Common myeloid progenitor, CD34-positive (primary cell): Measurements from ENCODE around the gene MSRB1.
"Not testable (repeated sequence)": the region's sequence is repeated elsewhere in the genome, so short reads cannot be mapped to it uniquely, and the experiment has no call there.

Experiments used
- CTCF ChIA-PET: fragments of 350-600 bp; sonication (Branson Sonifier 250); formaldehyde crosslinking; loops from one replicate; lab custom pipeline; 2021; ENCODE audit warnings: antibody characterized with exemption; lab: Charles Lee
- POLR2A ChIA-PET: fragments of 350-600 bp; sonication (Branson Sonifier 250); formaldehyde crosslinking; loops from one replicate; lab custom pipeline; 2021; ENCODE audit warnings: antibody characterized with exemption; lab: Charles Lee
- DNase-seq, 3 donors: peaks; one replicate each; pipeline versions ENCODE4 v3.0.0 to v3.0.0-alpha.2; 2013
- H3K27ac ChIP-seq, 2 experiments: 1 replicate in 1 of 2; 2 replicates in 1 of 2; pipeline ENCODE4 v1.7.0; 2013; ENCODE audit warnings: inconsistent platforms in 2 of 2, low read length in 2 of 2, mild to moderate bottlenecking in 2 of 2, low read depth in 1 of 2, moderate library complexity in 1 of 2; ENCODE audit not compliant: severe bottlenecking in 2 of 2, insufficient read depth in 1 of 2, poor library complexity in 1 of 2
- H3K27me3 ChIP-seq, 5 experiments: replicated peaks in 2 of 5; 1 replicate in 3 of 5; 2 replicates in 2 of 5; pipeline versions ENCODE4 v1.6.1 to v1.7.0; 2013; ENCODE audit warnings: low read length in 4 of 5, mild to moderate bottlenecking in 2 of 5, moderate library complexity in 2 of 5, inconsistent platforms in 1 of 5; ENCODE audit not compliant: insufficient read depth in 5 of 5, control insufficient read depth in 4 of 5
- H3K36me3 ChIP-seq, 4 experiments: 1 replicate in 2 of 4; 2 replicates in 2 of 4; pipeline versions ENCODE4 v1.6.1 to v1.7.0; 2013; ENCODE audit warnings: low read length in 3 of 4, control low read depth in 1 of 4, mild to moderate bottlenecking in 1 of 4; ENCODE audit not compliant: control insufficient read depth in 4 of 4, insufficient read depth in 4 of 4
- H3K4me1 ChIP-seq, 4 experiments: 1 replicate in 3 of 4; 2 replicates in 1 of 4; pipeline versions ENCODE4 v1.6.1 to v1.7.1; 2013; ENCODE audit warnings: low read length in 3 of 4, mild to moderate bottlenecking in 3 of 4, control low read depth in 1 of 4, inconsistent platforms in 1 of 4, moderate library complexity in 1 of 4; ENCODE audit not compliant: control insufficient read depth in 4 of 4, insufficient read depth in 4 of 4; ENCODE audit errors: control extremely low read depth in 1 of 4
- H3K4me3 ChIP-seq, 7 experiments: 1 replicate in 4 of 7; 2 replicates in 3 of 7; pipeline versions ENCODE4 v1.5.1 to v1.7.0; 2013; ENCODE audit warnings: mild to moderate bottlenecking in 7 of 7, low read length in 6 of 7, moderate library complexity in 6 of 7, inconsistent platforms in 2 of 7, low read depth in 2 of 7, control low read depth in 1 of 7; ENCODE audit not compliant: insufficient read depth in 4 of 7, control insufficient read depth in 1 of 7; ENCODE audit errors: extremely low read depth in 1 of 7
- H3K9me3 ChIP-seq, 5 experiments: 1 replicate in 4 of 5; 2 replicates in 1 of 5; pipeline versions ENCODE4 v1.6.1 to v1.7.1; 2013; ENCODE audit warnings: low read length in 4 of 5, mild to moderate bottlenecking in 2 of 5, inconsistent platforms in 1 of 5, low read depth in 1 of 5, moderate library complexity in 1 of 5; ENCODE audit not compliant: control insufficient read depth in 4 of 5, insufficient read depth in 2 of 5; ENCODE audit errors: control extremely low read depth in 1 of 5
- WGBS: methylation state at CpG from one replicate; pipeline ENCODE4 v1.1.5; 2013; ENCODE audit not compliant: insufficient coverage; 5-methylcytosine and 5-hydroxymethylcytosine counted together

Gene MSRB1

GRCh38 chr16:1957434-1958142 lies 14.6 kb upstream of the MSRB1 start:
- CTCF ChIA-PET, H3K27ac ChIP-seq, H3K27me3 ChIP-seq, H3K4me3 ChIP-seq, DNase-seq, H3K9me3 ChIP-seq: not testable (repeated sequence)
- POLR2A ChIA-PET, result interaction anchor here (0.6 kb wide), 1 partner anchor 14 kb away, joined by 3 read pairs; the partner anchor contains the start of gene TBL3
- Histone ChIP-seq H3K4me1 (peaks cover 0 to 33% (median 25%) of the 10 kb centered on the region in 4 experiments), H3K36me3 (peaks cover 0 to 17% (median 14%) of the 10 kb centered on the region in 4 experiments)
- 89% methylated on average over 15 of the region's 22 CpGs for WGBS

GRCh38 chr16:1953734-1954133 lies 10.7 kb upstream of the MSRB1 start:
- Histone ChIP-seq H3K27me3 (peaks cover 0 to 6% (median 0%) of the 10 kb centered on the region in 5 experiments), H3K36me3 (no peaks in the 10 kb centered on the region), H3K27ac (no peak overlapping the region), H3K4me1 (peaks cover 0 to 1% (median 0%) of the 10 kb centered on the region in 4 experiments), H3K9me3 (no peaks in the 10 kb centered on the region), H3K4me3 (no peak overlapping the region)
- ChIA-PET CTCF (interaction anchor here (1.2 to 1.6 kb wide), 2 partner anchors 10 to 94 kb away, joined by 3 read pairs; partner anchors contain the start of gene MSRB1), POLR2A (no interaction called here)
- no peak for DNase-seq
- WGBS, result 95% methylated on average over 17 of the region's 22 CpGs

DNA sequence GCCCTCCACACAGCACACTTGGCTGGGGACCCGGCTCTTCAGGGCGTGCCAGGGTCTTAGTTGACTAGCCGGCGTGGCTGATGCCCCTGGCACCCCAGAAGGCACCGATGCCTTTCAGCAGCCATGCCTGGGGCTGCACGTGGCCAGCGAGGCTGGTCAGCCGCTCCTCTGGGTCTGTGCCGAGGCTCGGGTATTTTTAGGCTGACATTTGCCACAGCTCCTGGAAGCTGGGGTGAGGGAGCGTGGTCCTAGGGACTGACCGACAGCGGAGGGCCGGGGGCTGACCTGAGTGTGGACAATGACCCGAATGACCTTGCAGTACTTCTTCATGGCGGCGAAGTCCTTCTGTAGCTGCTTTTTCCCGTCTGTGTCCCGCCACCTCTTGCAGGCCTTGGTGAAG lies 7.6 kb upstream of the MSRB1 start:
- POLR2A ChIA-PET, result no interaction called here

DNA sequence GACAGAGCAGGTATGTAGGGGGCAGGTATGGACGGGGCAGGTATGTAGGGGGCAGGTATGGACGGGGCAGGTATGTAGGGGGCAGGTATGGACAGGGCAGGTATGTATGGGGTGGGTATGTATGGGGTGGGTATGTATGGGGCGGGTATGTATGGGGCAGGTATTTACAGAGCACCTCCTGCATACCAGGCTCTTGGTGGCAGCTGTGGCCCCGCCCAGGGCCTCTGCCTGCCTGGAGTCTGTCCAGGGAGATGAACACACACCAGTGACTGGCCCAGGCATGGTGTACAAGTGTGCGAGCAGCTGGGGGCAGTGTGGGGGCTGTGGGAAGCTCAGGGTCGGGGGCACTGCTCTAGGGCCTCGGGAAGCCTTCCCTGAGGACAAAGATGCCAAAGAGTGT lies 7.0 kb upstream of the MSRB1 start:
- CTCF ChIA-PET, result interaction anchor here (0.5 to 1.7 kb wide), 2 partner anchors 10 to 117 kb away, joined by 3 to 6 read pairs; no protein-coding TSS in a partner anchor
- Histone ChIP-seq H3K4me1 (no peaks in the 10 kb centered on the region), H3K27ac (no peak overlapping the region), H3K4me3 (no peak overlapping the region), H3K27me3 (no peaks in the 10 kb centered on the region), H3K9me3 (no peaks in the 10 kb centered on the region), H3K36me3 (no peaks in the 10 kb centered on the region)
- POLR2A ChIA-PET, result no interaction called here
- WGBS, result 89% methylated on average over 4 of the region's 7 CpGs
- no peak for DNase-seq

More for the DNA sequence above, 7.6 kb upstream of the MSRB1 start:
- Histone ChIP-seq H3K27ac (no peak overlapping the region), H3K4me3 (no peak overlapping the region), H3K27me3 (no peaks in the 10 kb centered on the region), H3K36me3 (no peaks in the 10 kb centered on the region), H3K9me3 (no peaks in the 10 kb centered on the region), H3K4me1 (no peaks in the 10 kb centered on the region)
- no peak for DNase-seq
- CTCF ChIA-PET, result interaction anchor here (0.5 to 1.7 kb wide), 4 partner anchors 10 to 166 kb away, joined by 3 to 6 read pairs (median 4); no protein-coding TSS in a partner anchor
- 97% methylated on average over 19 of the region's 19 CpGs for WGBS

DNA sequence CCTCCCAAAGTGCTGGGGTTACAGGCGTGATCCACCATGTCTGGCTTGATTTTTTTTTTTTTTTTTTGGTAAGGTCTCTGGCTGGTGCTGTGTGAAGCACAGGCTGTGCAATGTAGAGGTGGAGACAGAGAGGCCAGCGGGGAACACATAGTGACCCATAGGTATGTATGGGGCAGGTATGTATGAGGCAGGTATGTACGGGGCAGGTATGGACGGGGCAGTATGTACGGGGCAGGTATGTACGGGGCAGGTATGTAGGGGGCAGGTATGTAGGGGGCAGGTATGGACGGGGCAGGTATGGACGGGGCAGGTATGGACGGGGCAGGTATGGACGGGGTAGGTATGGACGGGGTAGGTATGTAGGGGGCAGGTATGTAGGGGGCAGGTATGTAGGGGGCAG lies 6.5 kb upstream of the MSRB1 start:
- Histone ChIP-seq H3K27me3 (no peaks in the 10 kb centered on the region), H3K27ac (no peak overlapping the region), H3K4me1 (no peaks in the 10 kb centered on the region), H3K9me3 (no peaks in the 10 kb centered on the region), H3K4me3 (no peak overlapping the region), H3K36me3 (no peaks in the 10 kb centered on the region)
- DNase-seq, result no peak
- ChIA-PET CTCF (interaction anchor here (0.6 kb wide), 1 partner anchor 331 kb away, joined by 3 read pairs; no protein-coding TSS in a partner anchor), POLR2A (no interaction called here)
- 99% methylated on average over 7 of the region's 11 CpGs for WGBS

- Histone ChIP-seq H3K9me3 (no peaks in the 10 kb centered on the region), H3K36me3 (no peaks in the 10 kb centered on the region), H3K27me3 (no peaks in the 10 kb centered on the region), H3K4me1 (peaks cover 0 to 13% (median 9%) of the 10 kb centered on the region in 4 experiments), H3K4me3 (no peak overlapping the region), H3K27ac (no peak overlapping the region)
- CTCF ChIA-PET, result interaction anchor here (0.8 to 1.0 kb wide), 2 partner anchors 10 to 16 kb away, joined by 3 read pairs; no protein-coding TSS in a partner anchor
- POLR2A ChIA-PET, result no interaction called here
- no peak for DNase-seq
- WGBS, result 97% methylated on average over 9 of the region's 9 CpGs
These were observed 4.3 kb upstream of the MSRB1 start for GRCh38 chr16:1947369-1947670.
